IMR-90 (cell line): ENCODE measurements around the gene OSBPL6. TPM values are rescaled to one million over a fixed set of nuclear protein-coding genes. Genes with fewer than 3 reads are reported as not detected.

Experiments
- ATAC-seq: fragments of 200-7000 bp; cut with Tn5 transposase; 2 replicates; pipeline ENCODE4 v1.9.1; 2020; ENCODE audit warnings: low read depth, mild to moderate bottlenecking, moderate library complexity
- BruUV-seq: library from RNA; stranded (reverse); fragments of 400-500 nt; replicated peaks from 2 replicates; lab custom pipeline; 2021; lab: Mats Ljungman, UMichigan
- CTCF ChIA-PET: fragments of 300-600 bp; formaldehyde crosslinking; extraction: SDS; loops from one replicate; lab custom pipeline; 2021; ENCODE audit warnings: antibody characterized with exemption; lab: Yijun Ruan, JAX
- POLR2A ChIA-PET: fragments of 300-600 bp; sonication (Branson Sonifier 250); formaldehyde crosslinking; loops from one replicate; lab custom pipeline; 2022; ENCODE audit warnings: antibody characterized with exemption; ENCODE audit not compliant: unreplicated experiment; lab: Charles Lee
- DNase-seq: peaks from one replicate; pipeline ENCODE4 v3.0.0; 2013
- H2AFZ ChIP-seq: replicated peaks from 2 replicates; pipeline ENCODE3; 2013; ENCODE audit warnings: low read length, mild to moderate bottlenecking; ENCODE audit not compliant: poor library complexity
- H2AK5ac ChIP-seq: 2 replicates; pipeline ENCODE4 v1.6.1; 2013; ENCODE audit warnings: low read depth, low read length, inconsistent platforms
- H2AK9ac ChIP-seq: replicated peaks from 2 replicates; pipeline ENCODE3; 2013; ENCODE audit warnings: mild to moderate bottlenecking, low read depth, low read length, moderate library complexity; ENCODE audit not compliant: poor library complexity
- H2BK120ac ChIP-seq: 2 replicates; pipeline ENCODE4 v1.6.1; 2013; ENCODE audit warnings: low read depth, low read length, inconsistent platforms
- H2BK15ac ChIP-seq: 3 replicates; pipeline ENCODE4 v1.6.1; 2013; ENCODE audit warnings: low read depth, low read length, inconsistent platforms
- H2BK20ac ChIP-seq: 2 replicates; pipeline ENCODE4 v1.6.1; 2013; ENCODE audit warnings: low read depth, mild to moderate bottlenecking, inconsistent platforms, low read length, moderate library complexity
- H2BK5ac ChIP-seq: 2 replicates; pipeline ENCODE4 v1.6.1; 2013; ENCODE audit warnings: mild to moderate bottlenecking, low read depth, low read length, inconsistent platforms; ENCODE audit not compliant: poor library complexity, severe bottlenecking
- H3K14ac ChIP-seq: replicated peaks from 2 replicates; pipeline ENCODE4 v1.6.1; 2013; ENCODE audit warnings: low read depth, low read length, inconsistent platforms
- H3K18ac ChIP-seq: 2 replicates; pipeline ENCODE4 v1.6.1; 2013; ENCODE audit warnings: low read depth, low read length, control low read depth
- H3K23ac ChIP-seq: 2 replicates; pipeline ENCODE4 v1.6.1; 2013; ENCODE audit warnings: low read depth, low read length, inconsistent platforms
- H3K27ac ChIP-seq: 2 replicates; pipeline ENCODE4 v1.5.1; 2013; ENCODE audit warnings: mild to moderate bottlenecking, control low read depth, low read length; ENCODE audit not compliant: insufficient read depth
- H3K27me3 ChIP-seq: 2 replicates; pipeline ENCODE4 v1.6.1; 2013; ENCODE audit warnings: low read length; ENCODE audit not compliant: control insufficient read depth, insufficient read depth
- H3K36me3 ChIP-seq: 2 replicates; pipeline ENCODE4 v1.6.1; 2013; ENCODE audit warnings: low read length, mixed read lengths; ENCODE audit not compliant: control insufficient read depth, insufficient read depth
- H3K4ac ChIP-seq: 2 replicates; pipeline ENCODE4 v1.6.1; 2013; ENCODE audit warnings: low read depth, low read length, inconsistent platforms
- H3K4me1 ChIP-seq: 2 replicates; pipeline ENCODE4 v1.6.1; 2013; ENCODE audit warnings: low read length, mixed read lengths; ENCODE audit not compliant: control insufficient read depth, insufficient read depth
- H3K4me2 ChIP-seq: 2 replicates; pipeline ENCODE4 v1.6.1; 2013; ENCODE audit warnings: low read depth, mild to moderate bottlenecking, control low read depth, low read length, moderate library complexity
- H3K4me3 ChIP-seq: 2 replicates; pipeline ENCODE4 v1.5.1; 2013; ENCODE audit warnings: low read depth, mild to moderate bottlenecking, control low read depth, low read length, moderate library complexity; ENCODE audit not compliant: insufficient read depth
- H3K56ac ChIP-seq: 2 replicates; pipeline ENCODE4 v1.6.1; 2013; ENCODE audit warnings: low read length, inconsistent platforms; ENCODE audit not compliant: insufficient read depth; ENCODE audit errors: extremely low read depth
- H3K79me1 ChIP-seq, 2 experiments: 2 replicates each; pipeline ENCODE4 v1.6.1; 2013; ENCODE audit warnings: low read length in 2 of 2, inconsistent platforms in 1 of 2, low read depth in 1 of 2
- H3K9ac ChIP-seq: 2 replicates; pipeline ENCODE4 v1.6.1; 2013; ENCODE audit warnings: low read depth, low read length, control low read depth
- H3K9me1 ChIP-seq: 2 replicates; pipeline ENCODE4 v1.6.1; 2013; ENCODE audit warnings: low read length, inconsistent platforms; ENCODE audit not compliant: insufficient read depth
- H3K9me3 ChIP-seq: 2 replicates; pipeline ENCODE4 v1.6.1; 2013; ENCODE audit warnings: low read length; ENCODE audit not compliant: control insufficient read depth, insufficient read depth
- H4K20me1 ChIP-seq: 2 replicates; pipeline ENCODE4 v1.6.1; 2013; ENCODE audit warnings: low read length, inconsistent platforms; ENCODE audit not compliant: insufficient read depth
- H4K5ac ChIP-seq: 2 replicates; pipeline ENCODE4 v1.6.1; 2013; ENCODE audit warnings: mild to moderate bottlenecking, low read depth, low read length, control low read depth
- H4K8ac ChIP-seq, 2 experiments: 2 replicates each; pipeline ENCODE4 v1.6.1; 2013; ENCODE audit warnings: low read depth in 2 of 2, low read length in 2 of 2, control low read depth in 1 of 2, inconsistent platforms in 1 of 2
- H4K91ac ChIP-seq: 2 replicates; pipeline ENCODE4 v1.6.1; 2013; ENCODE audit warnings: low read depth, low read length, inconsistent platforms; ENCODE audit not compliant: insufficient read depth
- BHLHE40 ChIP-seq: fragments of 150-350 bp; IDR thresholded peaks from 2 replicates; pipeline ENCODE4 v1.6.1; 2016; ENCODE audit warnings: mild to moderate bottlenecking, low read depth, low read length
- CEBPB ChIP-seq: IDR thresholded peaks from 2 replicates; pipeline ENCODE4 v1.6.1; 2012; ENCODE audit warnings: low read depth, low read length, improper control_type of control experiment
- CHD1 ChIP-seq: IDR thresholded peaks from 2 replicates; pipeline ENCODE4 v1.6.1; 2012; ENCODE audit warnings: low read depth, low read length, improper control_type of control experiment
- CTCF ChIP-seq: conservative IDR thresholded peaks from 2 replicates; pipeline ENCODE4 v1.5.1; 2012; ENCODE audit warnings: mild to moderate bottlenecking, low read depth, low read length, improper control_type of control experiment
- ELK1 ChIP-seq: fragments of 150-350 bp; IDR thresholded peaks from 2 replicates; pipeline ENCODE4 v1.6.1; 2016; ENCODE audit warnings: low read depth, mild to moderate bottlenecking, low read length, moderate library complexity, borderline replicate concordance
- FOS ChIP-seq: fragments of 150-350 bp; IDR thresholded peaks from 2 replicates; pipeline ENCODE4 v1.6.1; 2016; ENCODE audit warnings: low read depth, low read length
- MAFK ChIP-seq: IDR thresholded peaks from 2 replicates; pipeline ENCODE4 v1.6.1; 2012; ENCODE audit warnings: low read depth, low read length, improper control_type of control experiment
- MAZ ChIP-seq: IDR thresholded peaks from 2 replicates; pipeline ENCODE4 v1.6.1; 2012; ENCODE audit warnings: low read depth, mild to moderate bottlenecking, low read length, improper control_type of control experiment, moderate library complexity, borderline replicate concordance
- MXI1 ChIP-seq: IDR thresholded peaks from 2 replicates; pipeline ENCODE4 v1.6.1; 2012; ENCODE audit warnings: low read depth, mild to moderate bottlenecking, low read length, moderate library complexity, borderline replicate concordance
- NFE2L2 ChIP-seq: fragments of 150-350 bp; IDR thresholded peaks from 2 replicates; pipeline ENCODE4 v1.6.1; 2016; ENCODE audit warnings: low read depth, mild to moderate bottlenecking, low read length
- POLR2A ChIP-seq: IDR thresholded peaks from 2 replicates; pipeline ENCODE4 v1.6.1; 2012; ENCODE audit warnings: mild to moderate bottlenecking, low read depth, low read length
- RAD21 ChIP-seq: IDR thresholded peaks from 2 replicates; pipeline ENCODE4 v1.6.1; 2012; ENCODE audit warnings: low read length, improper control_type of control experiment
- RCOR1 ChIP-seq: IDR thresholded peaks from 2 replicates; pipeline ENCODE4 v1.6.1; 2012; ENCODE audit warnings: mild to moderate bottlenecking, low read length, improper control_type of control experiment; ENCODE audit not compliant: insufficient replicate concordance
- RFX5 ChIP-seq: IDR thresholded peaks from 2 replicates; pipeline ENCODE4 v1.8.0; 2012; ENCODE audit warnings: low read depth, mild to moderate bottlenecking, low read length, moderate library complexity
- SMC3 ChIP-seq: fragments of 150-350 bp; IDR thresholded peaks from 2 replicates; pipeline ENCODE4 v1.6.1; 2016; ENCODE audit warnings: low read depth, mild to moderate bottlenecking, antibody characterized with exemption, low read length, moderate library complexity
- WGBS, 2 experiments: methylation state at CpG; one replicate each; pipeline versions ENCODE4 v1.1.5 to v1.1.7; 2013; ENCODE audit warnings: missing lambda C conversion rate in 2 of 2; ENCODE audit not compliant: insufficient read length in 1 of 2; ENCODE audit errors: extremely low coverage in 2 of 2; 5-methylcytosine and 5-hydroxymethylcytosine counted together
- dilution Hi-C: fragments of 300-500 bp; cut with HindIII; formaldehyde crosslinking; loops from one replicate; pipeline ENCODE4 v1.14.3; 2018; ENCODE audit warnings: low sequenced_read_pairs; ENCODE audit not compliant: unreplicated experiment
- in situ Hi-C: fragments of 300-500 bp; cut with MboI; formaldehyde crosslinking; loops from 3 replicates; pipeline ENCODE4 v1.14.3; 2019; ENCODE audit warnings: low sequenced_read_pairs, inconsistent platforms, mixed read lengths
- intact Hi-C: fragments of 100-400 bp; cut with micrococcal nuclease; formaldehyde crosslinking; loops from 2 replicates; pipeline ENCODE4 v1.10.0; 2022
- polyA plus RNA-seq, 3 experiments: library from polyadenylated mRNA; depleted of rRNA; stranded (reverse); fragments of >200 nt; gene quantifications; 2 replicates each; pipeline ENCODE4 v1.2.3, GENCODE V29; 2012; ENCODE audit warnings: low replicate concordance in 1 of 3
- total RNA-seq: library from RNA; depleted of rRNA; stranded (reverse); fragments of >200 nt; gene quantifications from 2 replicates; pipeline ENCODE4 v1.2.3, GENCODE V29; 2012
- TF ChIP-seq, protein P1 (sequence below): fragments of 150-350 bp; IDR thresholded peaks from 2 replicates; pipeline ENCODE4 v1.6.1; 2017; ENCODE audit warnings: mild to moderate bottlenecking, antibody characterized with exemption, low read length, low read depth

Gene OSBPL6
- total and polyA plus RNA-seq, 2 of the 4 experiments (the other 2 are of a cell fraction) = 3.2 to 3.7 TPM

DNA sequence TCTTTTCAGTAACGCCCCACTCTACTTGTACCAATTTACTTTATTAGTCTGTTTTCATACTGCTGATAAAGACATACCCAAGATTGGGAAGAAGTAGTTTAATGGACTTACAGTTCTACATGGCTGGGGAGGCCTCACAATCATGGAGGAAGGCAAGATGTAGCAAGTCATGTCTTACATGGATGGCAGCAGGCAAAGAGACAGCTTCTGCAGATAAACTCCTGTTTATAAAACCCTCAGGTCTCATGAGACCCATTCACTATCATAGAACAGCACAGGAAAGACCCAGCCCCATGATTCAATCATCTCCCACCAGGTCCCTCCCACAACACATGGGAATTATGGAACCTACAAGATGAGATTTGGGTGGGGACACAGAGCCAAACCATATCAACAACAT lies 38.8 kb upstream of the OSBPL6 start:
- H3K79me1 ChIP-seq = no peaks in the 10 kb centered on the region
- no peak overlapping the region for H2BK20ac ChIP-seq
- no peak for DNase-seq
- H3K9me1 ChIP-seq = no peaks in the 10 kb centered on the region
- no peak overlapping the region for H2AFZ ChIP-seq
- H3K9ac ChIP-seq = no peak overlapping the region
- ChIA-PET POLR2A (no interaction called here), CTCF (no interaction called here)
- H3K27ac ChIP-seq = no peak overlapping the region
- H3K27me3 ChIP-seq = no peaks in the 10 kb centered on the region
- no peak overlapping the region for H2AK5ac ChIP-seq
- no peaks in the 10 kb centered on the region for H3K4me1 ChIP-seq
- no CpG with 5 or more reads among the region's 1 CpG for WGBS, 2 experiments
- H4K91ac ChIP-seq = no peak overlapping the region
- H2AK9ac ChIP-seq = no peak overlapping the region
- H4K20me1 ChIP-seq = no peaks in the 10 kb centered on the region
- TF ChIP-seq BHLHE40 = no peak
- TF ChIP-seq MAZ = no peak
- no peak for TF ChIP-seq MXI1
- no peak for TF ChIP-seq CTCF
- TF ChIP-seq CHD1 = no peak
- TF ChIP-seq CEBPB = no peak
- TF ChIP-seq RCOR1 = no peak
- TF ChIP-seq, protein P1, sequence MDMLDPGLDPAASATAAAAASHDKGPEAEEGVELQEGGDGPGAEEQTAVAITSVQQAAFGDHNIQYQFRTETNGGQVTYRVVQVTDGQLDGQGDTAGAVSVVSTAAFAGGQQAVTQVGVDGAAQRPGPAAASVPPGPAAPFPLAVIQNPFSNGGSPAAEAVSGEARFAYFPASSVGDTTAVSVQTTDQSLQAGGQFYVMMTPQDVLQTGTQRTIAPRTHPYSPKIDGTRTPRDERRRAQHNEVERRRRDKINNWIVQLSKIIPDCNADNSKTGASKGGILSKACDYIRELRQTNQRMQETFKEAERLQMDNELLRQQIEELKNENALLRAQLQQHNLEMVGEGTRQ = no peak
- TF ChIP-seq ELK1 = no peak
- TF ChIP-seq RFX5 = no peak
- no peak for TF ChIP-seq NFE2L2
- no peak for TF ChIP-seq POLR2A
- TF ChIP-seq FOS = no peak
- no peak for TF ChIP-seq RAD21
- no peak for TF ChIP-seq MAFK
- no peak for TF ChIP-seq SMC3
- no peak overlapping the region for H3K23ac ChIP-seq
- no peaks in the 10 kb centered on the region for H3K9me3 ChIP-seq
- in situ Hi-C loops (no loop called here), dilution Hi-C loops (no loop called here), intact Hi-C loops (no loop called here)
- H3K56ac ChIP-seq = no peak overlapping the region
- BruUV-seq = no TSS peak
- H2BK15ac ChIP-seq = no peak overlapping the region
- H3K4me2 ChIP-seq = no peak overlapping the region
- H3K4ac ChIP-seq = no peak overlapping the region
- H4K5ac ChIP-seq = no peak overlapping the region
- no peak overlapping the region for H2BK5ac ChIP-seq
- no peaks in the 10 kb centered on the region for H3K36me3 ChIP-seq
- no peak overlapping the region for H2BK120ac ChIP-seq
- no peak overlapping the region for H3K4me3 ChIP-seq
- no peak overlapping the region for H4K8ac ChIP-seq
- ATAC-seq = no peak
- H3K14ac ChIP-seq = no peak overlapping the region
- H3K18ac ChIP-seq = no peak overlapping the region
